Pancreas (tissue), 10 donors: ENCODE results near the gene SHH. TPM values are rescaled to one million over a fixed set of nuclear protein-coding genes. Genes with fewer than 3 reads are reported as not detected.

Experiments
- ATAC-seq, 4 donors: fragments of 200-7000 bp; cut with Tn5 transposase; one replicate each; pipeline versions ENCODE4 v1.8.0 to v1.9.1; 2020; ENCODE audit warnings: mild to moderate bottlenecking in 4 of 4, moderate library complexity in 4 of 4
- DNase-seq, 6 donors: peaks; one replicate each; pipeline ENCODE4 v3.0.0-alpha.2; 2020
- FAIRE-seq: peaks from 2 replicates; lab custom pipeline; 2012; peaks lifted over from hg19 to GRCh38; lab: Jason Lieb, UNC
- H3K27ac ChIP-seq, 4 donors: fragments of 200-600 bp; sonication (generic); 1 replicate in 3 of 4; 2 replicates in 1 of 4; pipeline versions ENCODE4 v1.5.0 to v1.8.0; 2020
- H3K27me3 ChIP-seq, 4 donors: fragments of 200-600 bp; one replicate each; pipeline ENCODE4 v1.8.0; 2021
- H3K36me3 ChIP-seq, 3 donors: fragments of 200-600 bp; sonication (generic) in 1 of 3; one replicate each; pipeline versions ENCODE4 v1.5.0 to v1.8.0; 2020 to 2021
- H3K4me1 ChIP-seq, 3 donors: fragments of 200-600 bp; one replicate each; pipeline ENCODE4 v1.8.0; 2021
- H3K4me3 ChIP-seq, 4 donors: fragments of 200-600 bp; sonication (generic) in 2 of 4; one replicate each; pipeline versions ENCODE4 v1.5.0 to v1.8.0; 2020 to 2021
- H3K9me3 ChIP-seq, 4 donors: fragments of 200-600 bp; one replicate each; pipeline ENCODE4 v1.8.0; 2021
- WGBS, 2 donors: extraction: QIAGEN DNeasy Blood & Tissue Kit; methylation state at CpG; one replicate each; pipeline ENCODE4 v1.1.7; 2013; 5-methylcytosine and 5-hydroxymethylcytosine counted together
- intact Hi-C, 3 donors: fragments of 100-400 bp; cut with DNase I; formaldehyde crosslinking; loops; one replicate each; pipeline versions ENCODE4 v1.11.1 to v1.14.2; 2022
- polyA plus RNA-seq, 2 donors: library from polyadenylated mRNA; stranded (reverse); fragments of 200-250 nt; gene quantifications; one replicate each; pipeline ENCODE4 v1.2.3, GENCODE V29; 2013
- total RNA-seq, 6 donors: library from RNA; stranded (reverse); fragmentation: NEBNext Ultra II Directional in 4 of 6; extraction: Animal tissue kit (Norgen Biotek cat#: 25700) in 4 of 6; gene quantifications; one replicate each; pipeline versions ENCODE4 v1.2.1 to v1.2.4, GENCODE V29; 2021 to 2023
- TF ChIP-seq, protein P1 (sequence below), 4 donors: fragments of 200-600 bp; sonication (generic) in 3 of 4; IDR thresholded peaks; one replicate each; pipeline versions ENCODE4 v1.5.0 to v1.8.0; 2021; ENCODE audit warnings: antibody characterized with exemption in 4 of 4
- donor health status: healthy with polysubstance abuse.
- donor health status: DM: no; HTN: no; CAD: no; lungs with moderate emphysema.
- donor health status: DM: no; HTN: no; CAD: no.
- donor health status: control.
- donor health status: control.
- donor health status: Bipolar disorder and iron deficiency.
- donor health status: DM: yes; HTN: yes; CAD: no.
- donor health status: DM: no; HTN: no; CAD: no.
- donor health status: DM: no; HTN: no; CAD: no.
- donor health status: DM: yes; HTN: yes; CAD: no.

The SHH gene
- total RNA-seq = under 1 TPM; 0.16 to 0.85 (median 0.26) TPM
- under 1 TPM; 0.08 to 0.35 TPM for polyA plus RNA-seq

GRCh38 chr7:155811895-155812761 lies at the start of gene SHH:
SHH (minus strand) TSS chr7:155812463; CDS start chr7:155812122, 341 bp downstream.
- no peak within 1 kb of the TSS for H3K4me3 ChIP-seq
- peak in 1 of 6 donors; percentile 34 for DNase-seq
- H3K27ac ChIP-seq = no peak within 1 kb of the TSS
- peaks cover 0 to 42% (median 5%) of the 10 kb centered on the region in 4 donors for H3K27me3 ChIP-seq
- no peak for FAIRE-seq
- no peaks in the 10 kb centered on the region for H3K36me3 ChIP-seq
- no peak for ATAC-seq
- TF ChIP-seq, protein P1, sequence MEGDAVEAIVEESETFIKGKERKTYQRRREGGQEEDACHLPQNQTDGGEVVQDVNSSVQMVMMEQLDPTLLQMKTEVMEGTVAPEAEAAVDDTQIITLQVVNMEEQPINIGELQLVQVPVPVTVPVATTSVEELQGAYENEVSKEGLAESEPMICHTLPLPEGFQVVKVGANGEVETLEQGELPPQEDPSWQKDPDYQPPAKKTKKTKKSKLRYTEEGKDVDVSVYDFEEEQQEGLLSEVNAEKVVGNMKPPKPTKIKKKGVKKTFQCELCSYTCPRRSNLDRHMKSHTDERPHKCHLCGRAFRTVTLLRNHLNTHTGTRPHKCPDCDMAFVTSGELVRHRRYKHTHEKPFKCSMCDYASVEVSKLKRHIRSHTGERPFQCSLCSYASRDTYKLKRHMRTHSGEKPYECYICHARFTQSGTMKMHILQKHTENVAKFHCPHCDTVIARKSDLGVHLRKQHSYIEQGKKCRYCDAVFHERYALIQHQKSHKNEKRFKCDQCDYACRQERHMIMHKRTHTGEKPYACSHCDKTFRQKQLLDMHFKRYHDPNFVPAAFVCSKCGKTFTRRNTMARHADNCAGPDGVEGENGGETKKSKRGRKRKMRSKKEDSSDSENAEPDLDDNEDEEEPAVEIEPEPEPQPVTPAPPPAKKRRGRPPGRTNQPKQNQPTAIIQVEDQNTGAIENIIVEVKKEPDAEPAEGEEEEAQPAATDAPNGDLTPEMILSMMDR (IDR thresholded peaks at IDR 0.05) = no peak
- no peaks in the 10 kb centered on the region for H3K9me3 ChIP-seq
- intact Hi-C loops = loop anchor here in 2 of 3 donors (5.0 to 10.0 kb wide), 4 partner anchors 343 to 953 kb away; no protein-coding TSS in a partner anchor
- peaks cover 0 to 13% (median 7%) of the 10 kb centered on the region in 3 donors for H3K4me1 ChIP-seq
- 1 to 3% methylated on average over 44 to 53 of the region's 53 CpGs for WGBS, 2 donors

GRCh38 chr7:155861480-155861868 lies 49.2 kb upstream of the SHH start:
- TF ChIP-seq, protein P1 (IDR thresholded peaks at IDR 0.05) = no peak
- DNase-seq (no peak), FAIRE-seq (no peak), ATAC-seq (peak in 3 of 4 donors; percentile 12 to 41 (median 25))
- H3K36me3 ChIP-seq = no peaks in the 10 kb centered on the region
- no peaks in the 10 kb centered on the region for H3K27me3 ChIP-seq
- H3K4me3 ChIP-seq = no peak overlapping the region
- WGBS, 2 donors = 25 to 38% methylated on average over 11 of the region's 11 CpGs
- intact Hi-C loops = no loop called here
- H3K27ac ChIP-seq = peak overlapping the region in 1 of 4 donors; percentile 17
- peaks cover 0 to 4% (median 0%) of the 10 kb centered on the region in 3 donors for H3K4me1 ChIP-seq
- no peaks in the 10 kb centered on the region for H3K9me3 ChIP-seq

DNA sequence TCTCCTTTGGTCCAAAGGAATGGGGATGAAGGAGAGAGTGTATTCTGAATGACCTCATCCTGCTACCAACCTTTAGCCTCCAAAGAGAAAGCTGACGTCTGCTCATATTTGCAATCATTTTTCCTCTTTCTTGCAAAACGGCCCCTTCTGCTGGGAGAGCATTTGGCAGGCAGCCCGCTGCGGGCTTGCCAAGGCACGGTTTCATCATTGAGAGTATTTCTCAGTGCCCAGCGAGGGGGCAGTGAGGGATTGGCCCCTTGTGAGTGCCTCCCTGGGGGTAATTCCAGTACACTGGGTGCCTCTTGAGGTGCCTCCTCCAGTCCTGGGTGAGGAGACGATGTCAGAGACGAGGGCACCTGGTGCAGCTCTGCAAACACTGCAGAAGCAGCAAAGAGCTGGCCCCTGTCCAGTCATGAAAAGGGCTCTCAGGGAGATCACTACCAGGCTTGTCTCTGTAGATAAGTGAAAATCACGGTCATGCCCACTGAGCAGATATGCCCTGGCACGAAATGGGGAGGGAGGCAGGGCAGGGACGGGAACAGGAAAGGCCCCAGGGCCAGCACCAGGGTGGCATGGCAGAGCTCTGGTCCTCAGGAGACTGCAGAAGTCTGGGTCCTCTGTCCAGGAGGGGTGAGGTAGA lies 48.7 kb upstream of the SHH start:
- intact Hi-C loops = no loop called here
- FAIRE-seq = no peak
- peak; percentile 66 to 81 (median 76) for ATAC-seq
- H3K9me3 ChIP-seq = no peaks in the 10 kb centered on the region
- peak in 5 of 6 donors; percentile 34 to 80 (median 60) for DNase-seq
- H3K27ac ChIP-seq = peak overlapping the region in 1 of 4 donors; percentile 17
- 8 to 12% methylated on average over 11 of the region's 11 CpGs for WGBS, 2 donors
- H3K36me3 ChIP-seq = no peaks in the 10 kb centered on the region
- peaks cover 0 to 4% (median 0%) of the 10 kb centered on the region in 3 donors for H3K4me1 ChIP-seq
- TF ChIP-seq, protein P1 (IDR thresholded peaks at IDR 0.05) = no peak
- H3K27me3 ChIP-seq = no peaks in the 10 kb centered on the region
- no peak overlapping the region for H3K4me3 ChIP-seq

GRCh38 chr7:155860461-155860839 lies 48.2 kb upstream of the SHH start:
- Histone ChIP-seq H3K27ac (no peak overlapping the region), H3K4me1 (peaks cover 0 to 4% (median 0%) of the 10 kb centered on the region in 3 donors), H3K4me3 (no peak overlapping the region), H3K27me3 (no peaks in the 10 kb centered on the region), H3K36me3 (no peaks in the 10 kb centered on the region), H3K9me3 (no peaks in the 10 kb centered on the region)
- WGBS, 2 donors = 49 to 50% methylated on average over 4 of the region's 4 CpGs
- no peak for FAIRE-seq
- no peak for ATAC-seq
- intact Hi-C loops = no loop called here
- DNase-seq = no peak
- TF ChIP-seq, protein P1 (IDR thresholded peaks at IDR 0.05) = no peak
